Bronchial epithelial cell (primary cell): ENCODE measurements around the gene KCNMB2. TPM values are rescaled to one million over a fixed set of nuclear protein-coding genes. Genes with fewer than 3 reads are reported as not detected.

Experiments
- DNase-seq: peaks from one replicate; pipeline ENCODE4 v3.0.0-alpha.2; 2010; ENCODE audit warnings: low read depth
- FAIRE-seq: peaks from 2 replicates; lab custom pipeline; 2011; peaks lifted over from hg19 to GRCh38; lab: Jason Lieb, UNC
- H3K27me3 ChIP-seq: 2 replicates; pipeline ENCODE4 v1.5.1; 2011; ENCODE audit warnings: low read length; ENCODE audit not compliant: control insufficient read depth, insufficient read depth
- H3K36me3 ChIP-seq: 2 replicates; pipeline ENCODE4 v1.5.1; 2011; ENCODE audit warnings: low read length; ENCODE audit not compliant: control insufficient read depth, insufficient read depth
- H3K4me3 ChIP-seq: 2 replicates; pipeline ENCODE4 v1.5.1; 2011; ENCODE audit warnings: mild to moderate bottlenecking, low read depth, low read length, control low read depth
- CTCF ChIP-seq: IDR thresholded peaks from 2 replicates; pipeline ENCODE4 v1.5.1; 2011; ENCODE audit warnings: mild to moderate bottlenecking, moderate library complexity, low read length, control low read depth, inconsistent platforms; ENCODE audit not compliant: insufficient read depth, severe bottlenecking
- total RNA-seq: library from RNA; depleted of rRNA; stranded (reverse); fragments of >200 nt; gene quantifications from 2 replicates; pipeline ENCODE4 v1.2.1, GENCODE V29; 2014

KCNMB2 gene
- total RNA-seq, 1 donor from 2014 or later: not detected

DNA sequence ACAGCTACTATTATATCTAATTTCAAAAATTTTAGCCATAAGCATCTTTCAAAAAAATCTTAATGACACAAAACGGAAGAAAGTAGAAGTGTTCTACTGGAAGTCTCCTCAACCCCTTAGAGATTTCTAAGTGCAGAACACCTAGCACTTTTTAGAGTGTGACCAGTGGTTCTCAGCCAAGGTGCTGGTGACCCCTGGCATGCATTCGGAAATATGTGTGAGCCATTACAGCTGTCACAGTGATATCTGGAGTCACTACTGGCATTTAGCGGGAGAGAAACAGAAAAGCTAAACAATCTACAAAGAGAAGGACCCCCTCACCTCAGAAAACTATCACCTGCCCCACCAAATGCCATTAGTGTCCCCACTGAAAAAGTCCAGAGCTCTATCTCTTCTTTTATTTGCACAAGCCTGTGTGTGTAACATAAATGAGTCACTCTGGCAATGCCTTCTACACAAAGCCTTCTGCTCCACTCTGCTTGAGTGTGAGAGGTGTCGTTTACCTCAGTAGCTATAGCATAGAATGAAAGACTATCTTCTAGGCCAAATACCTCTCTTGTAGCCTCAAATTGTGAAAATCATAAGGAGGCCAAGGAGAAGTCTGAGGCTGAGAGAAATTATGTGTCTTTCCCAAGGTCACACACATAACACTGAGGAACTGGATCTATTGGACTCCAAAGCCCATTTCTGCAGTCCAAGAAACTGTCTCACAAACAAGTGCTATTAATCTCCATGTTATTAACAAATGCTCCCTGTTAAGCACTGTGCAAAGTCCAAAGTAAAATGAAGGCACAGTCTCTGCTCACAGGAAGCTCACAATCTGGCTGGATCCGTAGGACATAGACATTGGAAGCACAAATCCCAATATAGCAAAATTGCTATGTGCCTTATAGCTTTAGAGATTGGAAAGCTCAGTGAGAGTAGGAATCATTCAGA lies 28.5 kb upstream of the KCNMB2 start:
- Histone ChIP-seq H3K27me3 (no peaks in the 10 kb centered on the region), H3K36me3 (no peaks in the 10 kb centered on the region), H3K4me3 (no peak overlapping the region)
- DNase-seq (peak; percentile 29), FAIRE-seq (no peak)
- no peak for TF ChIP-seq CTCF

GRCh38 chr3:178508443-178508825 lies 27.8 kb upstream of the KCNMB2 start:
- Histone ChIP-seq H3K36me3 (no peaks in the 10 kb centered on the region), H3K4me3 (no peak overlapping the region), H3K27me3 (no peaks in the 10 kb centered on the region)
- DNase-seq: no peak
- FAIRE-seq: no peak
- no peak for TF ChIP-seq CTCF

DNA sequence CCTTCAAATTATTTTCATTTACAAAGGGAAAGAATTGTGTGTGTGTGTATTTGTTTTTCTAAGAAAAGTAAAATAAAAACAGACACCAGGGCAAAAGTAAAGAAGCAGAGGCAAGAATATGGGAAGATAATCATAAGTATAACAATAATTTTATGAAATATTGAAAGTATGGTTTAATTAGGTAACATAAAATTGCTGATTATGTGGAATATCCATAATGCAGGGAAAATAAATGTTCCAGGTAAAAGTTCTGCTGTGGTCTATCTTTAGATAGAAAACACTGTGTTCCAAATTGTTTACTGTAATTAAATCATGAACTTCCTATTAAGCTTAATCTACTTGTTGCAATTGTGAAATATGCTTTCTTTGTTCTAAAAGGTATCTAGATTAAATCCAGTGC lies 25.7 kb upstream of the KCNMB2 start:
- Histone ChIP-seq H3K27me3 (no peaks in the 10 kb centered on the region), H3K4me3 (no peak overlapping the region), H3K36me3 (no peaks in the 10 kb centered on the region)
- no peak for FAIRE-seq
- no peak for DNase-seq
- TF ChIP-seq CTCF: no peak

- Histone ChIP-seq H3K36me3 (no peaks in the 10 kb centered on the region), H3K27me3 (no peaks in the 10 kb centered on the region), H3K4me3 (no peak overlapping the region)
- TF ChIP-seq CTCF: no peak
- FAIRE-seq (no peak), DNase-seq (no peak)
Measured at GRCh38 chr3:178512647-178513046, 23.6 kb upstream of the KCNMB2 start.

DNA sequence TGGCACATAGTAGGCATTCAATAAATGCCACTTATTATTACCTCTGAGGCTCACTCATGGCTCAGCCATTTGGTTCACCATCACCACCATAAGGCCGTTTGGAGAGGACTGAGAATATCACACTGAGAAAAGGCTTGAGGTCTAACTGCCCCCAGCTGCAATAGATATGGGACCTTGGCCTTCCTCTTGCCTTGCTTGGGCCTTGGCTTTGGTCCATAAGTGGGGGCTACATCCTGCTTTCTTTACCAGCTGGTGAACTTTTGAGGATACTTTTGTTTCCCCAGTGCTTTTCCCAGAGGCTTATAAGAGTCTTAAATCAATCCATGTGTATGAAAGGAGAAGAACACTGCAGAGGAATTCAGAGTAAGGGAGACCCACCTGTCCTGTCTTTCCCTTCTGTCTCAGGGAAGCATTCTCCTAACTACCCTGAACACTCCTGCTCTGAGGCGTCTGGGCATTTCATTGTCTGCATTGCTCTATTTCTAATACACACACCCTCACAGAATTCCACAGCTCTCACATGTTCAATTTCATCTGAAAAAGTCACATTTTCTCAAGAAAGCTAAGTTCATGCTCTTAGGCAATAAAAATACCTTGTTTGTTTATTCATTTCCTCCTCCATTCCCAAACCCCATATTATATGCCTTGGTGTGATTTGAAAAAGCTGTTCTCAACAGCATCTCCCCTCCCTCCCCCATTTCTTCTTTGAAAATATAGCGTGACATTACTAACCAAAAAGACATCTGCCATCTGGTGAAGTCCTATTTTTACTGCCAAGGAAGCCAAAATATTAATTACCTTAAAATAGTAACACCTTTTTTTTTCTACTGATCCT lies 22.5 kb upstream of the KCNMB2 start:
- FAIRE-seq (no peak), DNase-seq (no peak)
- Histone ChIP-seq H3K27me3 (no peaks in the 10 kb centered on the region), H3K4me3 (no peak overlapping the region), H3K36me3 (no peaks in the 10 kb centered on the region)
- no peak for TF ChIP-seq CTCF
